Measurements from ENCODE around the gene PRR23E. TPM values are rescaled to one million over a fixed set of nuclear protein-coding genes. Genes with fewer than 3 reads are reported as not detected.

The PRR23E gene
- total and polyA plus RNA-seq, 5 donors, result not detected

DNA sequence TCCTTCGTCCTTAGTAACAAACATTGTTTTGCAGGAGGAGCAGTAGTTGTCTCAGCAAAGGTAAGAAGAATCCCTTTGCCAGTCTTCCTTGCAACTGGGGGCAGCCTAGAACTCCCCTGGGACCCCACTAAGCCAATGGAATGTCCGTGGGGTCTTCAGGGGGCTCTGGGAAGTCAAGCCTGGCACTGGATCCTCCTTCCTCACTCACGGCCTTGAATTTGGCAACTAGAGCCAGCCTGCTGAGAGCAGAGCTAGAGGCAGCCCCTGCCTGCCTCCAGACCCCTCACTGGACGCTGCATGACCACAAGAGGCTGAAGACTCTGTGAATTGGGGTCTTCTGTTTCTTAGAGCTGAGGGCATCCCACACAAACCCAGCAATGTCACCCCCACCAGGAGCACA is 18.6 kb upstream of the PRR23E start:
- Histone ChIP-seq H3K27ac (ENCODE audit: low read length) (no peak overlapping the region), H3K9me3 (ENCODE audit: control insufficient read depth, low read length) (no peaks in the 10 kb centered on the region), H3K4me3 (ENCODE audit: low read length) (no peak overlapping the region), H3K4me1 (ENCODE audit: control insufficient read depth, insufficient read depth, low read length) (no peaks in the 10 kb centered on the region), H3K27me3 (ENCODE audit: control insufficient read depth, insufficient read depth) (no peaks in the 10 kb centered on the region)
- DNase-seq (no peak), ATAC-seq (no peak)
- intact Hi-C loops (cut with DNase I), result loop anchor here in 1 of 4 donors (10.0 kb wide), 1 partner anchor 499 kb away; no protein-coding TSS in a partner anchor
- WGBS, result 65% methylated on average over 4 of the region's 4 CpGs

DNA sequence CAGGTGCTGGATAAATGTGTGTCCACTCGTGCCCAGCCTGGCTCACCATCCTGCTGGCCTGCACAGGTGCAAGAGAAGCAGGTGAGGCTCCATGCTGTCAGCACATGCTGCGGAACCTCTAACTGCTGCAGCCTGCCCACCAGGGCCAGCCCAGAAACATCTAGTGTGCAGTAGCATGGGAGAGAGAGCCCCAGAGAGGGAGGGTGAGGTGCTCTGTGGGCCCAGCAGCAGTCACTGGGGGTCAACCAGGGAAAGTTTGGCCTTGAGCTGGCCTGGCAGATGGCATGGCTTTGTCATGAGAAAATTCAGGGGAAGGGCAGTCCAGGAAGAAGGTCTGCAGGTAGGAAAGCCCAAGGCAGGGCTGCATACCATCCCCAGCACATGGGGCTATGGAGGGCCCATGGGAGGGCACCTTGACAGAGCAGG is 18.2 kb upstream of the PRR23E start:
- H3K27ac ChIP-seq (ENCODE audit: low read length), result no peak overlapping the region
- no peaks in the 10 kb centered on the region for H3K9me3 ChIP-seq (ENCODE audit: control insufficient read depth, low read length)
- DNase-seq, result no peak
- 86% methylated on average over 2 of the region's 2 CpGs for WGBS
- intact Hi-C loops (cut with DNase I), result loop anchor here in 1 of 4 donors (5.0 to 10.0 kb wide), 2 partner anchors 422 to 500 kb away; no protein-coding TSS in a partner anchor
- H3K27me3 ChIP-seq (ENCODE audit: control insufficient read depth, insufficient read depth), result no peaks in the 10 kb centered on the region
- H3K4me1 ChIP-seq (ENCODE audit: control insufficient read depth, insufficient read depth, low read length), result no peaks in the 10 kb centered on the region
- H3K4me3 ChIP-seq (ENCODE audit: low read length), result no peak overlapping the region
- no peak for ATAC-seq

DNA sequence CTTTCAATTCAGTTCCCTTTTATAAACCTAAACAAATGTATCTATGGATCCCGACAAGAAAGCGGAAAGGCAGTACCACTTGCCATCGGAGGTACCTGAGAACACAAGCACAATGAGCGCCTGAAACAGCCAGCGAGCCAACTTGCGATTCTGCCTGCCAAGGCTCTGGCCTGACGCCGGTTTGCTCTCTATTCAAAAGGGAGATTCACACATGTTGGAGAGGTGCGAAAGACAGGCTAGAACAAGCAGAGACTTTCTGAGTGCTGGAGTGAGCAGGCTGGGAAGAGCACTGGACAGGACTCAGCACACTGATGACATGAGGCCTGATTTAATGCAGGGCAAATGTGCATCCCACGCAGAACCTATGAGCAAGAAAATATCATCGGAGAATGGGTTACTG is 17.7 kb upstream of the PRR23E start:
- intact Hi-C loops (cut with DNase I), result loop anchor here in 1 of 4 donors (5.0 to 10.0 kb wide), 2 partner anchors 423 to 500 kb away; no protein-coding TSS in a partner anchor
- Histone ChIP-seq H3K27ac (ENCODE audit: low read length) (no peak overlapping the region), H3K9me3 (ENCODE audit: control insufficient read depth, low read length) (no peaks in the 10 kb centered on the region), H3K4me3 (ENCODE audit: low read length) (no peak overlapping the region), H3K4me1 (ENCODE audit: control insufficient read depth, insufficient read depth, low read length) (no peaks in the 10 kb centered on the region), H3K27me3 (ENCODE audit: control insufficient read depth, insufficient read depth) (no peaks in the 10 kb centered on the region)
- 75% methylated on average over 11 of the region's 11 CpGs for WGBS
- ATAC-seq (no peak), DNase-seq (no peak)

GRCh38 chr3:127177226-127177625 is 15.7 kb upstream of the PRR23E start:
- 53% methylated on average over 1 of the region's 1 CpG for WGBS
- DNase-seq, result no peak
- Histone ChIP-seq H3K4me1 (ENCODE audit: control insufficient read depth, insufficient read depth, low read length) (no peaks in the 10 kb centered on the region), H3K27me3 (ENCODE audit: control insufficient read depth, insufficient read depth) (no peaks in the 10 kb centered on the region), H3K9me3 (ENCODE audit: control insufficient read depth, low read length) (no peaks in the 10 kb centered on the region), H3K4me3 (ENCODE audit: low read length) (no peak overlapping the region), H3K27ac (ENCODE audit: low read length) (no peak overlapping the region)
- intact Hi-C loops (cut with DNase I), result loop anchor here in 1 of 4 donors (5.0 to 10.0 kb wide), 2 partner anchors 425 to 502 kb away; no protein-coding TSS in a partner anchor
- peak in 1 of 2 donors; percentile 48 for ATAC-seq

DNA sequence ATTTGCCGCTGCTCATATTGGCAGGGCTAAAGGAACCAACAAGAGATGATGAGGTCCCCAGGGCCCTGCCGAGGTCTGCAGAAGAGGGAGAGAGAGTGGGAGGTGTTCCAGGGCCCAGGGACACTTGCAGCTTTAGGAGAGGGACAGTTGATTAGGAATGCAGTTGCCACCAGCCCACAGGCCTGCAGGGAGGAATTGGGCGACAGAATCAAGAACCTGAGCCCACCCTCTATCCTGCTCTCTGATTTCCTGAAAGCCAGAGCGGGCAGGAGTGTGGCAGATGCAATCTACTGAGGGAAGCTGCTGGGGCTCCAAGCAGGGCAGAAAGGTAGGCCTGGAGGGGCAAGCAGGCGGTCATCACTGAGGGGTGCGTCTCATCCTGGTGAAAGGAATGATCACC is 12.1 kb upstream of the PRR23E start:
- WGBS, result 71% methylated on average over 6 of the region's 6 CpGs
- intact Hi-C loops (cut with DNase I), result no loop called here
- DNase-seq, result peak in 1 of 3 donors; percentile 16
- no peak for ATAC-seq
- Histone ChIP-seq H3K27ac (ENCODE audit: low read length) (no peak overlapping the region), H3K27me3 (ENCODE audit: control insufficient read depth, insufficient read depth) (no peaks in the 10 kb centered on the region), H3K4me1 (ENCODE audit: control insufficient read depth, insufficient read depth, low read length) (no peaks in the 10 kb centered on the region), H3K9me3 (ENCODE audit: control insufficient read depth, low read length) (no peaks in the 10 kb centered on the region), H3K4me3 (ENCODE audit: low read length) (no peak overlapping the region)

DNA sequence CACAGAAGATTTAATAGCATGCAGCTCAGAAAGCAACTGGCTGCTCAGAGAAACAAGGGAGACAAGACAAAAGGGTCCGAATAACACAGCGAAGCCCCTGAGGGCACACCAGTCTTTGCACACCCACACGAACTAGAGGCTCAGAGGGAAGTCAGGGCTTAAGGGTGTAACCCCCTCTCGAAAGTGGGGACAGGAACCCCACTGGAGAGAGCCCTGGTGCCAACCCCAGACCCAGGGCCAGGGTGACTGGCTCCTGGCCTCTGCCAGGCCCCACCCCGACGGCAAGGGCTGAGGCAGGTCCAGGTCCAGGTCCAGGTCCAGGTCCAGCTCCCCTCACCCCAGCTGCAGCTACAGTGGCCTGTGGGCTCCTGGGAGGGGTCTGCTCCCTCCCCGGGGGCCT is 10.5 kb upstream of the PRR23E start:
- ATAC-seq (no peak), DNase-seq (no peak)
- intact Hi-C loops (cut with DNase I), result no loop called here
- H3K9me3 ChIP-seq (ENCODE audit: control insufficient read depth, low read length), result no peaks in the 10 kb centered on the region
- no peak overlapping the region for H3K27ac ChIP-seq (ENCODE audit: low read length)
- H3K27me3 ChIP-seq (ENCODE audit: control insufficient read depth, insufficient read depth), result no peaks in the 10 kb centered on the region
- WGBS, result 65% methylated on average over 7 of the region's 7 CpGs
- no peak overlapping the region for H3K4me3 ChIP-seq (ENCODE audit: low read length)
- H3K4me1 ChIP-seq (ENCODE audit: control insufficient read depth, insufficient read depth, low read length), result no peaks in the 10 kb centered on the region

DNA sequence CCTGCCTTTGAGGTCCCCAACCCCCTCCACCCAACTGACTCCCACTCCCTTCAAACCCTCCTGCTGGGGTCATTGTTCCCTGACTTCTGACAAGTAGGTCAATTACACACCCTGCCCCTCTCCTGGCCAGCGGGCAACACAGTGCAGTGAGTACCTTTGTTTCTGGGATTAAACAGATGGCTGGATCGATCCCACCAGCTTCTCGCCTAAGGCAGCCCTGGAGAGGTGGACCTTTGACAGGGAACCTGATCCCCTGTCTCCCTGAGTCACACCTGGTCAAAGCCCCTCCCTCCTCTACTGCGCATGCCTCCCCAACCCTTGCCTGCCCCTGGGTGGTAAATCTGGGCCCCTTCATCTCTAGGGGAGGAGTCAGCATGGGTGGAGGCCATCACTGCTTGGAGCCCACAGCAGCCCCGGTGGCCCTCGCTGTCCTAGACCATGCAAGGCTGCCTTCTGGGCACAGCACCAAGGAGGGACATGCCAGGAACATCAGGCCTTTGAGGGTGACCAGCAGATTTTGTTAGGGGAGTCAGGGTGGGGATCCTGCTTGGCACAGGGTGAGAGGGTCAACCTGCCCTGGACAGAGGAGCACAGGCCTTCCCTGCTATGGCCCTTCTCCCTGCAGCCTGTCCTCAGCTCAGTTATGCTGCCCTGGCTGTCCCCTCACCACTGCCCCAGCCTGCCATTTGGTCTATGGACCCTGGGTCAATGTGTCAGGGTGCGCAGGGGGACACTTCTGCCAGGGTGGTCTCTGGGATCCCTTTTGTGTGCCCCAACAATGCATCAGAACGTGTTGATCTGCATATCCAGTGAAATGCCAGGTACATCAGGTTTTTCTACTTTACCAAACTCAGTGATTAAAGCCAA is 9.8 kb upstream of the PRR23E start:
- H3K27me3 ChIP-seq (ENCODE audit: control insufficient read depth, insufficient read depth), result no peaks in the 10 kb centered on the region
- intact Hi-C loops (cut with DNase I), result no loop called here
- peak in 1 of 3 donors; percentile 46 for DNase-seq
- no peak overlapping the region for H3K4me3 ChIP-seq (ENCODE audit: low read length)
- no peaks in the 10 kb centered on the region for H3K4me1 ChIP-seq (ENCODE audit: control insufficient read depth, insufficient read depth, low read length)
- no peaks in the 10 kb centered on the region for H3K9me3 ChIP-seq (ENCODE audit: control insufficient read depth, low read length)
- 75% methylated on average over 8 of the region's 8 CpGs for WGBS
- no peak overlapping the region for H3K27ac ChIP-seq (ENCODE audit: low read length)
- no peak for ATAC-seq

- no peaks in the 10 kb centered on the region for H3K27me3 ChIP-seq (ENCODE audit: control insufficient read depth, insufficient read depth)
- intact Hi-C loops (cut with DNase I), result no loop called here
- ATAC-seq (no peak), DNase-seq (peak in 1 of 3 donors; percentile 16)
- WGBS, result 78% methylated on average over 23 of the region's 23 CpGs
- H3K4me3 ChIP-seq (ENCODE audit: low read length), result no peak overlapping the region
- no peaks in the 10 kb centered on the region for H3K4me1 ChIP-seq (ENCODE audit: control insufficient read depth, insufficient read depth, low read length)
- no peak overlapping the region for H3K27ac ChIP-seq (ENCODE audit: low read length)
- no peaks in the 10 kb centered on the region for H3K9me3 ChIP-seq (ENCODE audit: control insufficient read depth, low read length)
Observed at GRCh38 chr3:127183931-127184869, 8.7 kb upstream of the PRR23E start.

DNA sequence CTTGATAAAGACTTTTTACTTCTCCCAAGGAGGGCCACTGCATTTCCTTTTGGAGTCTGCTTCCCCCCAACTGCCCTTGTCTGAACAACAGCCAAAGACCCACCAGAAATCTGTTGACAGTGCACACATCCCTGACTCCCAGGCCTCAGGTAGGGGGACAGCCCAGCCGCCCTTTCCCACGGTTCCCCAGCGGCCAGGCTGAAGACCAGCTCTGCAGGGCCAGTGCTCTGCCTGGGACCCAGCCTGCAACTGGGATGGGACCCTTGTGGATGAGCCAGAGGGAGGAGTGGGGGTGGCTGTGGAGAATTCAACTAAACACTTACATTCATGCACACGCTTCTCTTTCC is 8.1 kb upstream of the PRR23E start:
- Histone ChIP-seq H3K27me3 (ENCODE audit: control insufficient read depth, insufficient read depth) (no peaks in the 10 kb centered on the region), H3K9me3 (ENCODE audit: control insufficient read depth, low read length) (no peaks in the 10 kb centered on the region), H3K4me3 (ENCODE audit: low read length) (no peak overlapping the region), H3K27ac (ENCODE audit: low read length) (no peak overlapping the region), H3K4me1 (ENCODE audit: control insufficient read depth, insufficient read depth, low read length) (no peaks in the 10 kb centered on the region)
- DNase-seq (no peak), ATAC-seq (no peak)
- 73% methylated on average over 4 of the region's 4 CpGs for WGBS
- intact Hi-C loops (cut with DNase I), result no loop called here

DNA sequence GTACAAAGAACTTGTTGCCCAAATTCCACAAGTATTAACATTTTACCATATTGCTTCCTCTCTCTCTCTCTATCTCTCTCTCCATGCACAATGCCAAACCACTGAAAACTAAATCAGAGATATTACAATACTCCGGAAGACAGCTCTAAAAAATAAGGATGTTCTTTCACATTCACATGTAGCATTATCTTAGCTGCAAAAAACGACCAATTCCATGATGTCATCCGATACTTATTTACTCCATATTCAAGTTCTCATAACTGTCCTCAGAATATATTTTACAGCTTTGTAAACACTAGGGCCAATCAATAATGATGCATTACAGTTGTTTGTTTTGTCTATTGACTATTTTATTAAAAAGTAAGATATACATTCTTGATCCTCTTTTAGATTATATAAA is 7.7 kb upstream of the PRR23E start:
- H3K4me1 ChIP-seq (ENCODE audit: control insufficient read depth, insufficient read depth, low read length), result no peaks in the 10 kb centered on the region
- no peak for ATAC-seq
- intact Hi-C loops (cut with DNase I), result no loop called here
- no peaks in the 10 kb centered on the region for H3K9me3 ChIP-seq (ENCODE audit: control insufficient read depth, low read length)
- H3K27ac ChIP-seq (ENCODE audit: low read length), result no peak overlapping the region
- 62% methylated on average over 3 of the region's 3 CpGs for WGBS
- no peak for DNase-seq
- H3K4me3 ChIP-seq (ENCODE audit: low read length), result no peak overlapping the region
- no peaks in the 10 kb centered on the region for H3K27me3 ChIP-seq (ENCODE audit: control insufficient read depth, insufficient read depth)
